Activated naive CD8-positive, alpha-beta T cell treated with anti-CD3 and anti-CD28 coated beads, Interleukin-2, amount 10 ng/mL, durations not matched to agents 7 days and 5 days (primary cell): ENCODE data around the gene TMEM222. TPM values are rescaled to one million over a fixed set of nuclear protein-coding genes. Genes with fewer than 3 reads are reported as not detected.
A peak's percentile ranks its signal among the peaks of the same experiment; 100 is the strongest.
"Not testable (repeated sequence)": the region's sequence is repeated elsewhere in the genome, so short reads cannot be mapped to it uniquely, and the experiment has no call there.

Experiments
- ATAC-seq: fragments of 150-1000 bp; cut with Tn5 transposase; one replicate; pipeline ENCODE4 v1.10.0; 2021; ENCODE audit warnings: low read depth, moderate library complexity
- POLR2A ChIA-PET: fragments of 350-600 bp; sonication (Branson Sonifier 250); formaldehyde crosslinking; loops from one replicate; lab custom pipeline; 2021; ENCODE audit warnings: antibody characterized with exemption; lab: Charles Lee
- DNase-seq: peaks from one replicate; pipeline ENCODE4 v3.0.0; 2021
- H3K27ac Mint-ChIP-seq: one replicate; pipeline ENCODE4 v1.8.0; 2022; ENCODE audit warnings: mild to moderate bottlenecking, mixed read lengths
- H3K27me3 Mint-ChIP-seq: one replicate; pipeline ENCODE4 v1.8.0; 2022; ENCODE audit warnings: mild to moderate bottlenecking, moderate library complexity, mixed read lengths
- H3K36me3 Mint-ChIP-seq: one replicate; pipeline ENCODE4 v1.8.0; 2021; ENCODE audit warnings: mild to moderate bottlenecking, mixed read lengths
- H3K4me1 Mint-ChIP-seq: one replicate; pipeline ENCODE4 v1.8.0; 2021; ENCODE audit warnings: mixed read lengths
- H3K4me3 Mint-ChIP-seq: one replicate; pipeline ENCODE4 v1.8.0; 2022; ENCODE audit warnings: mild to moderate bottlenecking, moderate library complexity, mixed read lengths
- H3K9me3 Mint-ChIP-seq: one replicate; pipeline ENCODE4 v1.8.0; 2021; ENCODE audit warnings: mixed read lengths
- total RNA-seq, 2 experiments: library from RNA; stranded (reverse); gene quantifications; one replicate each; pipeline ENCODE4 v1.2.3, GENCODE V29; 2021

The TMEM222 gene
- total RNA-seq, 2 experiments from 2014 or later, result 35.8 to 40.4 TPM

- Mint-ChIP-seq H3K36me3 (no peaks in the 10 kb centered on the region), H3K9me3 (no peaks in the 10 kb centered on the region), H3K4me1 (peaks cover 2% of the 10 kb centered on the region), H3K27me3 (peaks cover 11% of the 10 kb centered on the region), H3K4me3 (no peak within 1 kb of the TSS), H3K27ac (no peak within 1 kb of the TSS)
- ATAC-seq (peak; percentile 29), DNase-seq (peak; percentile 66)
- POLR2A ChIA-PET, result interaction anchor here (0.7 to 0.8 kb wide), 3 partner anchors 8 to 82 kb away, joined by 3 read pairs; no protein-coding TSS in a partner anchor
These were observed 61.2 kb downstream of the TMEM222 start, which contains the start of gene CD164L2 for GRCh38 chr1:27383039-27383605. TSS of gene CD164L2 (minus strand) at chr1:27383333. CDS start at chr1:27383239, 94 bp downstream.

GRCh38 chr1:27383661-27384060 lies 61.7 kb downstream of the TMEM222 start:
- POLR2A ChIA-PET, result interaction anchor here (0.8 kb wide), 1 partner anchor 12 kb away, joined by 3 read pairs; no protein-coding TSS in a partner anchor
- ATAC-seq, result no peak
- no peak overlapping the region for H3K27ac Mint-ChIP-seq
- no peak for DNase-seq
- peaks cover 2% of the 10 kb centered on the region for H3K4me1 Mint-ChIP-seq
- H3K27me3 Mint-ChIP-seq, result peaks cover 13% of the 10 kb centered on the region
- no peaks in the 10 kb centered on the region for H3K36me3 Mint-ChIP-seq
- no peaks in the 10 kb centered on the region for H3K9me3 Mint-ChIP-seq
- H3K4me3 Mint-ChIP-seq, result no peak overlapping the region

GRCh38 chr1:27384797-27385196 lies 62.8 kb downstream of the TMEM222 start:
- not testable (repeated sequence) for H3K4me3 Mint-ChIP-seq, ATAC-seq

More at GRCh38 chr1:27384797-27385196, 62.8 kb downstream of the TMEM222 start:
- POLR2A ChIA-PET, H3K9me3 Mint-ChIP-seq, H3K4me1 Mint-ChIP-seq, H3K27ac Mint-ChIP-seq, DNase-seq, H3K36me3 Mint-ChIP-seq: not testable (repeated sequence)
- peaks cover 19% of the 10 kb centered on the region for H3K27me3 Mint-ChIP-seq

Other genes starting within 250 kb of the TMEM222 start
- 10 to 100 TPM; 23.7 to 24.5 TPM for gene SLC9A1, start 167.0 kb upstream of the TMEM222 start, total RNA-seq
- gene WDTC1, start 87.5 kb upstream of the TMEM222 start, total RNA-seq, result 10 to 100 TPM; 41.5 to 43.0 TPM
- gene SYTL1, start 19.9 kb downstream of the TMEM222 start, total RNA-seq, result 100 to 1,000 TPM; 103 to 105 TPM
- 1 to 10 TPM; 8.6 to 9.0 TPM for gene MAP3K6, start 44.8 kb downstream of the TMEM222 start, total RNA-seq
- gene FCN3, start 52.7 kb downstream of the TMEM222 start, total RNA-seq, result not detected
- not detected for gene CD164L2, start 61.2 kb downstream of the TMEM222 start, total RNA-seq
- under 1 TPM; 0.42 to 0.43 TPM for gene GPR3, start 70.5 kb downstream of the TMEM222 start, total RNA-seq
- 100 to 1,000 TPM; 139 to 148 TPM for gene WASF2, start 168.0 kb downstream of the TMEM222 start, total RNA-seq